IPS DF 6.9 (cell line): ENCODE measurements around the gene FGFR4.
A peak's percentile ranks its signal among the peaks of the same experiment; 100 is the strongest.

Experiments
- DNase-seq: peaks from one replicate; pipeline ENCODE4 v3.0.0-alpha.2; 2013; ENCODE audit warnings: low read depth, low spot score
- H3K27ac ChIP-seq: one replicate; pipeline ENCODE4 v1.5.1; 2013; ENCODE audit warnings: low read length, control low read depth
- H3K27me3 ChIP-seq: 2 replicates; pipeline ENCODE4 v1.6.1; 2013; ENCODE audit warnings: mild to moderate bottlenecking, low read length; ENCODE audit not compliant: control insufficient read depth, insufficient read depth
- H3K36me3 ChIP-seq: 2 replicates; pipeline ENCODE4 v1.6.1; 2013; ENCODE audit warnings: low read length; ENCODE audit not compliant: control insufficient read depth, insufficient read depth
- H3K4me1 ChIP-seq: 2 replicates; pipeline ENCODE4 v1.6.1; 2013; ENCODE audit warnings: low read length; ENCODE audit not compliant: control insufficient read depth, insufficient read depth
- H3K4me3 ChIP-seq: 2 replicates; pipeline ENCODE4 v1.5.1; 2013; ENCODE audit warnings: mild to moderate bottlenecking, low read length
- H3K9me3 ChIP-seq: 2 replicates; pipeline ENCODE4 v1.6.1; 2013; ENCODE audit warnings: low read length, inconsistent platforms; ENCODE audit not compliant: control insufficient read depth, insufficient read depth
- WGBS: extraction: QIAGEN DNeasy Blood & Tissue Kit; methylation state at CpG from one replicate; pipeline ENCODE4 v1.1.7; 2013; ENCODE audit warnings: mixed read lengths, missing lambda C conversion rate; ENCODE audit not compliant: insufficient read length, insufficient coverage; 5-methylcytosine and 5-hydroxymethylcytosine counted together

The FGFR4 gene

DNA sequence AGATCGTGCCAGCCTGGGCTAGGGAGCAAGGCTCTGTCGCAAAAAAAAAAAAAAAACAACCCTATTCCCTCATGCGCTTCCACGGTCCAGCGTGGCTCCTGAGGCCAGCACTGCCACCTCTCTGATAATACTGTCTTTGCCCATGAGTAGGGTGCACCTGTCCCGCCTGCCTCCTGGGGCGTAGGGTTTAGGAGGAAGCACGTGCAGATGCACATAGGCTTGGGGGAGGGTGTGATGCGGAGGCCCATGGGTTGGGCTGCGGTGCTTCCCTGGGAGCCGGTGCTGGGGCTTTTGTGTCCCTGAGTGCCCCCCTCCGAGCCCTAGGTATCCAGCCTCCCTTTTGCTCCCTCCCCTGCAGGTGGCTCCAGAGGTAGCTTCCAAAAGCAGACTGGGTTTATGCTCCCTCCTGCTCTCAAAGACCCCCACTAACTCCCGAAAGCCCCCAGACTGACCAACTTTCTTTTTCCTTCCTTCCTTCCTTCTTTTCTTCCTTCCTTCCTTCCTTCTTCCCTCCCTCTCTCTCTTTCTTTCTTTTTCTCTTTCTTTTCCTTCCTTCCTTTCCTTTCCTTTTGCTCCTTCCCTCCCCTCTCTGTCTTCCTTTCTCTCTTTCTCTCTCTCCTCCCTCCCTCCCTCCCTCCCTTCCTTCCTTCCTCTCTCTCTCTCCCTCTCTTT lies 12.8 kb downstream of the FGFR4 start:
- Histone ChIP-seq H3K27me3 (no peaks in the 10 kb centered on the region), H3K9me3 (no peaks in the 10 kb centered on the region), H3K36me3 (peaks cover 21% of the 10 kb centered on the region), H3K4me1 (peaks cover 3% of the 10 kb centered on the region; the same call in 1 of the 2 replicates), H3K4me3 (no peak overlapping the region), H3K27ac (no peak overlapping the region)
- DNase-seq: no peak
- WGBS: no CpG with 5 or more reads among the region's 13 CpGs

DNA sequence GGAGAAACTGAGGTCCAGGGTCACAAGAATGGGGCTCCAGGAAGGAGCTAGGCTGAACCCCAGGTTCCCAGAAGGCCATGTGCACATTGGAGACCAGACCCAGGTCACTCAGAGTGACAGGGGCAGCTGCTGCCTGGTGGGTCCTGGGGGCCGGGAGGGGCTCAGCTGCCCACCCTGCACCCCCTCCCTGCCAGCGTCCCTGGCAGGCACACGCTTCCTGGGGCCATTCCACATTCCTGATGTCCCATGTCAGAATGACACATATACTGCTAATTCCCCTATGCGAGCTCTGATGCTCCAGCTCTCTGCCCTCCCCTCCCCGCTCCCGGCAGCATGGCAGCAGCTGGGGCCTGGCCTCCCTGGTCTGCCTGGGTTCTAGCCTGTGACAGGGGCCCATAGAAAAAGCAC lies 14.0 kb downstream of the FGFR4 start:
- H3K4me1 ChIP-seq: peaks cover 3% of the 10 kb centered on the region
- peaks cover 13% of the 10 kb centered on the region for H3K36me3 ChIP-seq
- H3K9me3 ChIP-seq: no peaks in the 10 kb centered on the region
- no peaks in the 10 kb centered on the region for H3K27me3 ChIP-seq
- no CpG with 5 or more reads among the region's 6 CpGs for WGBS
- no peak for DNase-seq
- H3K4me3 ChIP-seq: no peak overlapping the region
- H3K27ac ChIP-seq: no peak overlapping the region

GRCh38 chr5:177103523-177104253 lies 17.0 kb downstream of the FGFR4 start:
- H3K27ac ChIP-seq: no peak overlapping the region
- no peaks in the 10 kb centered on the region for H3K27me3 ChIP-seq
- H3K9me3 ChIP-seq: no peaks in the 10 kb centered on the region
- DNase-seq: no peak
- no CpG with 5 or more reads among the region's 9 CpGs for WGBS
- peaks cover 2% of the 10 kb centered on the region for H3K36me3 ChIP-seq
- H3K4me3 ChIP-seq: no peak overlapping the region; the same call in 1 of the 2 replicates
- peaks cover 3% of the 10 kb centered on the region for H3K4me1 ChIP-seq

DNA sequence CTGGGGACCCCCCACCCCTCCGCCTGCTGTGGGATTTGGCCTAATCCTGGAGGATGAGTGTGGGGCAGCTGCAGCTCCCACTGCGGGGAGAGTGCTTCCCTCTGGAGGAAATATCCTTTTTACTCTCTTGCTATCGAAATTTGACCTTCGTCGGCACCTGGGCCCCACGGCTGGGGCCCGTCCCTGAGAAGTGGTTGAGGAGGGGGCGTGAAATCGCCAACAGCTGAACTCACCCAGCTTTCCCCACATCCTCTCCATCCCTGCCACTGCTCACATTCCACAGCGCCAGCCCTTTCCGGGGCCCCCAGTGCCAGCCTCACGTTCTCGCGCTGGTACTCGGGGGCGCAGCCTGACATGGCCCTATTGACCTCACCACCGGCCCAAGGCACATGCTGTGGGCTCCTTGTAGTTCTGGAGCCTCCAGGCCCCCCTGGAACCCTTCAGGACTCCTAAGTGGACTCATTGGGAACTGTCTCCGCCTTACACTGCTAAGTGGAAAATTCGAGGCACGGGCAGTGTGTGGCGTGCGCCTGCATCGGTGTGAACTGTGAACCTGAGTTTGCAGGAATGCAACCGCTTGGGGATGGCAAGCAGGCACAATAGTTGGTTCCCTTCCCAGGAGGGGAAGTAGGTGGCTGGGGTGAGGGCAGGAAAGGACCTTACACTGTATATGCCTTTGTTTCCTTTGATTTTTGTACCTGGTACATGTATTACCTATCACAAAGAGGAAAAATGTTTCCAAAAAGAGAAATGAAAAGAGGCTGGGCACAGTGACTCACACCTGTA lies 19.2 kb downstream of the FGFR4 start:
- no CpG with 5 or more reads among the region's 24 CpGs for WGBS
- H3K4me1 ChIP-seq: peaks cover 2% of the 10 kb centered on the region
- H3K27me3 ChIP-seq: no peaks in the 10 kb centered on the region
- no peak overlapping the region for H3K4me3 ChIP-seq
- H3K36me3 ChIP-seq: no peaks in the 10 kb centered on the region
- no peaks in the 10 kb centered on the region for H3K9me3 ChIP-seq
- no peak overlapping the region for H3K27ac ChIP-seq
- DNase-seq: no peak

- no peaks in the 10 kb centered on the region for H3K27me3 ChIP-seq
- no peak overlapping the region for H3K27ac ChIP-seq
- H3K4me3 ChIP-seq: no peak overlapping the region
- H3K4me1 ChIP-seq: peaks cover 2% of the 10 kb centered on the region
- no peaks in the 10 kb centered on the region for H3K9me3 ChIP-seq
- no peaks in the 10 kb centered on the region for H3K36me3 ChIP-seq
- DNase-seq: no peak
- no CpG with 5 or more reads among the region's 4 CpGs for whole genome bisulfite sequencing
Measured at GRCh38 chr5:177107159-177107558, 20.4 kb downstream of the FGFR4 start.

DNA sequence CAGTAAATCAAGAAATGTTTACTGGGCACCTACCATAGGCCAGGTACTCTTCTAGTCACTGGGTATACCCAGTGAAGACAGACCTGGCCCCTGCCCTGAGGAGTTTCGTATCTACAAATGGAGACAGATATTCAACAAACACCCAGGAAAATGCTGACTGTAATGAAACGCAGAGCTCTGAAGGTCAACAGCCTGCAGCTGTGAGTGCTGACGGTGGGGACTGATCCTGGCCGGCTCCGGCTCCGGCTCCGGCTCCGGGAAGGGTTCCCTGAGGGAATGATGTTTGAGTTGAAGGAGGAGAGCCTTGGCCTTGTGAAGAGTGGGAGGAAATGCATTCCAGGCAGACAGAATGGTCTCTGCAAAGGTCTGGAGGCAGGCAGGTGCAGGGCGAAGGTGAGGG lies 23.1 kb downstream of the FGFR4 start:
- no CpG with 5 or more reads among the region's 9 CpGs for WGBS
- Histone ChIP-seq H3K4me3 (no peak overlapping the region), H3K36me3 (no peaks in the 10 kb centered on the region), H3K9me3 (no peaks in the 10 kb centered on the region), H3K4me1 (peaks cover 2% of the 10 kb centered on the region), H3K27me3 (no peaks in the 10 kb centered on the region), H3K27ac (no peak overlapping the region)
- DNase-seq: no peak

- H3K36me3 ChIP-seq: no peaks in the 10 kb centered on the region
- no peaks in the 10 kb centered on the region for H3K4me1 ChIP-seq
- peak; percentile 91 for DNase-seq
- WGBS: no CpG with 5 or more reads among the region's 12 CpGs
- no peaks in the 10 kb centered on the region for H3K9me3 ChIP-seq
- H3K27me3 ChIP-seq: no peaks in the 10 kb centered on the region
- no peak overlapping the region for H3K4me3 ChIP-seq
- no peak overlapping the region for H3K27ac ChIP-seq
Measured at GRCh38 chr5:177111720-177112394, 25.1 kb downstream of the FGFR4 start.

- no peaks in the 10 kb centered on the region for H3K36me3 ChIP-seq
- H3K9me3 ChIP-seq: no peaks in the 10 kb centered on the region
- no peak overlapping the region for H3K27ac ChIP-seq
Measured at GRCh38 chr5:177112589-177113220, 26.0 kb downstream of the FGFR4 start.

DNA sequence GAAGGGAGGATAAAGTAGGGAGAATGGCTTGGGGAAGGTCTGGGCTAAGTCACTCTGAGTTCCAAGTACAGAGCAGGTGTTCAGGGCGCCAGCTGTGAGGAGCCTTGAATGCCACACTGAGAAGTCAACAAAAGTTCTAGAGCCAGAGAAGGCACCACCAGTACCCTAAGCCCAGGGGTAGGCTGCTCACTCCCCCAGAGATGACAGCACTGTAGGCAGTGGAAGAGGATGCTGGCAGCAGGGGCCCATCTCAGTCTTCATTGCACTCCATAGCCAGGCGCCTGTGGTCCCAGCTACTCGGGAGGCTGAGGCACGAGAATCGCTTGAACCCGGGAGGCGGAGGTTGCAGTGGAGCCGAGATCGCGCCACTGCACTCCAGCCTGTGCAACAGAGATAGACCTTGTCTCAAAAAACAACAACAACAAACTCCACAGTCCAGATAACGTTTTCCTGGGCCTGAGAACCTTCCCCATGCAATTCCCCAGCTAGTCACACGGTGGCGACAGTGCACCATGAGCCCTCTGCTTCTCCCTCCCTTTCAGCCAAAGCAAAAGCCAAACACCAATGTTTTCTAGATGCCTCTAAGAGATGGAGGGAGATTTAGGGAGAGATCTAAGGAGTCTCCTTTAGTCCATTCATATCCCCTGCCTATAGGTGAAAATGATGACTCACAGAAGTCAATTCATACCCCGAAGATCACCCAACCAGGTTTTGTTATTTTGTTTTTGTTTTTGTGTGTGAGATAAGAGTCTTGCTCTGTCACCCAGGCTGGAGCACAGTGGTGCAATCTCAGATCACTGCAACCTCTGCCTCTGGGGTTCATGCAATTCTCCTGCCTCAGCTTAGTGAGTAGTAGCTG lies 27.1 kb downstream of the FGFR4 start:
- Histone ChIP-seq H3K27me3 (no peaks in the 10 kb centered on the region), H3K9me3 (no peaks in the 10 kb centered on the region), H3K36me3 (no peaks in the 10 kb centered on the region), H3K4me1 (no peaks in the 10 kb centered on the region), H3K4me3 (no peak overlapping the region), H3K27ac (no peak overlapping the region)
- WGBS: no CpG with 5 or more reads among the region's 14 CpGs
- no peak for DNase-seq

More at GRCh38 chr5:177112589-177113220, 26.0 kb downstream of the FGFR4 start:
- H3K4me1 ChIP-seq: no peaks in the 10 kb centered on the region
- no peak for DNase-seq
- WGBS: no CpG with 5 or more reads among the region's 5 CpGs
- no peak overlapping the region for H3K4me3 ChIP-seq
- H3K27me3 ChIP-seq: no peaks in the 10 kb centered on the region
